ENCODE data around the gene C6orf141. TPM values are rescaled to one million over a fixed set of nuclear protein-coding genes. Genes with fewer than 3 reads are reported as not detected.

The C6orf141 gene
- total and polyA plus RNA-seq, 2 of the 13 experiments (the other 11 are each of a cell fraction or from before 2014, with no cell fraction given), result 0.07 TPM; not detected in 1

DNA sequence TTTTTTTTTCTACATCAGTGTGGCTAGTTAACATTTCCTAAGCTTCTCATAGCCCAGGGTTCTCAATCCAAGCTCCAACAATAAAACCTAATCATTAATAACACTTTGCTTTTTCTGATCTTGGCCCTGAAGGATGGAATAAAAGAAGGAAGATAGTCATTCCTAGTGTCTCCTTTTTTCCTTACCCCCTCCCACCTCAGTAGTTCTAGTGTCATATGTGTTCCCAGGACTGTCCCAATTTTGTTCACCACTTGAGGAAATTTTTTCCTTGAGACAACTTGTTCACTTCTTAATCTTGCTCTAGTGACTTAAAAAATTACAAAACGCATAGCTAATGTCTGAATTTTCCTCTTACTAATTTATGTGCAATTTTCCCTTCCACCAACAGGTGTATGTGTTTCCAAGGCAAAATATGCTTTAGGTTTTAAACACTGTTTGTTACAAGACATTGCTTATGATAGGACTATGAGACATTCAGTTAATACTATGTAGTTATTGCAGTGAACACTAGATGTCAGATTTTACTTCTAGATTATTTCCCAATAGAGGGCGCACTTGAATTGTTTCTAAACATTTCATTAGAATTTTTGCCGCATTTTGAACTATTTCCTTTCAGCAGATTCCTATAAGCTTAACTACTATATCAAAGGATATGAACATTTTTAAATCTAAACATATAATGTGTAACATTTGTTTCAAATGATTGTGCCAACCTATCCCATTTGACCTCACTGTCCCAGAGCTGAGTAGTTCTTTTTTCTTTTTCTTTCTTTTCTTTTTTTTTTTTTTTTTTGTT lies 18.5 kb upstream of the C6orf141 start (continued):
- TF ChIP-seq BCL6 (CRISPR knock-in tag; IDR thresholded peaks at IDR 0.05) (no peak), ZNF230 (CRISPR knock-in tag; IDR thresholded peaks at IDR 0.05) (no peak), PRMT3 (CRISPR knock-in tag; IDR thresholded peaks at IDR 0.05; ENCODE audit: borderline replicate concordance, low read depth) (no peak), ZNF354B (CRISPR knock-in tag; IDR thresholded peaks at IDR 0.05) (no peak), SMC3 (IDR thresholded peaks at IDR 0.05; ENCODE audit: low read length) (peak; percentile 95), ZNF263 (CRISPR knock-in tag; IDR thresholded peaks at IDR 0.05) (no peak), HDAC1 (CRISPR knock-in tag; IDR thresholded peaks at IDR 0.05) (no peak), SETDB1 (CRISPR knock-in tag; IDR thresholded peaks at IDR 0.05; ENCODE audit: borderline replicate concordance) (no peak), KAT7 (CRISPR knock-in tag; IDR thresholded peaks at IDR 0.05; ENCODE audit: borderline replicate concordance) (no peak), ZFP36 (IDR thresholded peaks at IDR 0.05; ENCODE audit: borderline replicate concordance, low read depth, low read length, partially characterized antibody) (no peak), WIZ (CRISPR knock-in tag; IDR thresholded peaks at IDR 0.05) (no peak), ZNF431 (CRISPR knock-in tag; IDR thresholded peaks at IDR 0.05; ENCODE audit: borderline replicate concordance, low read depth) (no peak), MEF2D (CRISPR knock-in tag; IDR thresholded peaks at IDR 0.05) (no peak), CEBPG (CRISPR knock-in tag; IDR thresholded peaks at IDR 0.05) (peak; percentile 70), CREB1 (IDR thresholded peaks at IDR 0.05) (no peak), CREB1 (CRISPR knock-in tag; IDR thresholded peaks at IDR 0.05) (no peak; the same call in none of the 2 replicates), XRCC5 (optimal IDR thresholded peaks at IDR 0.05; ENCODE audit: low read length) (no peak), ZNF660 (CRISPR knock-in tag; IDR thresholded peaks at IDR 0.05; ENCODE audit: borderline replicate concordance, low read depth) (no peak), RCOR2 (CRISPR knock-in tag; IDR thresholded peaks at IDR 0.05) (0 out of 2 replicates have a peak, but pooled peaks have one; percentile 0), MIER3 (CRISPR knock-in tag; IDR thresholded peaks at IDR 0.05; ENCODE audit: borderline replicate concordance) (no peak), ZNF7 (CRISPR knock-in tag; IDR thresholded peaks at IDR 0.05) (no peak), ZNF616 (CRISPR knock-in tag; IDR thresholded peaks at IDR 0.05; ENCODE audit: low read depth) (no peak), EP300 (IDR thresholded peaks at IDR 0.05; ENCODE audit: low read depth in 2 of 2, low read length in 2 of 2) (peak in 1 of 2 experiments; percentile 3; a peak in 1 of 4 replicates), EP300 (CRISPR knock-in tag; IDR thresholded peaks at IDR 0.05; ENCODE audit: borderline replicate concordance) (no peak), ZSCAN30 (CRISPR knock-in tag; IDR thresholded peaks at IDR 0.05) (peak; percentile 53; the same call in 1 of the 2 replicates), ZNF780A (CRISPR knock-in tag; IDR thresholded peaks at IDR 0.05) (no peak)
- TF ChIP-seq, protein P1, sequence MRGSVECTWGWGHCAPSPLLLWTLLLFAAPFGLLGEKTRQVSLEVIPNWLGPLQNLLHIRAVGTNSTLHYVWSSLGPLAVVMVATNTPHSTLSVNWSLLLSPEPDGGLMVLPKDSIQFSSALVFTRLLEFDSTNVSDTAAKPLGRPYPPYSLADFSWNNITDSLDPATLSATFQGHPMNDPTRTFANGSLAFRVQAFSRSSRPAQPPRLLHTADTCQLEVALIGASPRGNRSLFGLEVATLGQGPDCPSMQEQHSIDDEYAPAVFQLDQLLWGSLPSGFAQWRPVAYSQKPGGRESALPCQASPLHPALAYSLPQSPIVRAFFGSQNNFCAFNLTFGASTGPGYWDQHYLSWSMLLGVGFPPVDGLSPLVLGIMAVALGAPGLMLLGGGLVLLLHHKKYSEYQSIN (CRISPR knock-in tag; IDR thresholded peaks at IDR 0.05; ENCODE audit: borderline replicate concordance), result no peak
- TF ChIP-seq, protein P2, sequence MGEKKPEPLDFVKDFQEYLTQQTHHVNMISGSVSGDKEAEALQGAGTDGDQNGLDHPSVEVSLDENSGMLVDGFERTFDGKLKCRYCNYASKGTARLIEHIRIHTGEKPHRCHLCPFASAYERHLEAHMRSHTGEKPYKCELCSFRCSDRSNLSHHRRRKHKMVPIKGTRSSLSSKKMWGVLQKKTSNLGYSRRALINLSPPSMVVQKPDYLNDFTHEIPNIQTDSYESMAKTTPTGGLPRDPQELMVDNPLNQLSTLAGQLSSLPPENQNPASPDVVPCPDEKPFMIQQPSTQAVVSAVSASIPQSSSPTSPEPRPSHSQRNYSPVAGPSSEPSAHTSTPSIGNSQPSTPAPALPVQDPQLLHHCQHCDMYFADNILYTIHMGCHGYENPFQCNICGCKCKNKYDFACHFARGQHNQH (CRISPR knock-in tag; IDR thresholded peaks at IDR 0.05), result no peak
- TF ChIP-seq, protein P3, sequence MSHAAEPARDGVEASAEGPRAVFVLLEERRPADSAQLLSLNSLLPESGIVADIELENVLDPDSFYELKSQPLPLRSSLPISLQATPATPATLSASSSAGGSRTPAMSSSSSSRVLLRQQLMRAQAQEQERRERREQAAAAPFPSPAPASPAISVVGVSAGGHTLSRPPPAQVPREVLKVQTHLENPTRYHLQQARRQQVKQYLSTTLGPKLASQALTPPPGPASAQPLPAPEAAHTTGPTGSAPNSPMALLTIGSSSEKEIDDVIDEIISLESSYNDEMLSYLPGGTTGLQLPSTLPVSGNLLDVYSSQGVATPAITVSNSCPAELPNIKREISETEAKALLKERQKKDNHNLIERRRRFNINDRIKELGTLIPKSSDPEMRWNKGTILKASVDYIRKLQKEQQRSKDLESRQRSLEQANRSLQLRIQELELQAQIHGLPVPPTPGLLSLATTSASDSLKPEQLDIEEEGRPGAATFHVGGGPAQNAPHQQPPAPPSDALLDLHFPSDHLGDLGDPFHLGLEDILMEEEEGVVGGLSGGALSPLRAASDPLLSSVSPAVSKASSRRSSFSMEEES (CRISPR knock-in tag; IDR thresholded peaks at IDR 0.05), result no peak

All from HepG2 (cell line).